HCEC 1CT (cell line): ENCODE measurements around the gene ATP5IF1.

Experiments used
- DNase-seq: peaks from one replicate; pipeline ENCODE4 v3.0.0-alpha.2; 2017

The ATP5IF1 gene

DNA sequence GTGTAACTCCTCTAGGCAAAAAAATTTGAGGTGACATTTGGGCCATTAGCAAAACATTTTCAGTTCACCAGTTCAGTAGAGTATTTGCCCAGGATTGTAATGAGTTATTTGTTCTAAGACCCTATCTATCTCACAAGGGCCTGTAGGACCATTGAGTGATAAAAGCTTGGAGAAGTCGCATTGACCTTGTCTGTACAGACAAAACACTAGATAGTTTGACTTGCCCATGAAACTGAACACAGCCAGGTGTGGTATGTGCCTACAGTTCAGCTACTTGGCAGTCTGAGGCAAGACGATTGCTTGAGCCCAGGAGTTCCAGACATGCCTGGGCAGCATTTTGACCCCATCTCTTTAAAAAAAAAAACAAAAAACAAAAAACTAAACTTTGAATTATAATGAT is 3.1 kb downstream of the ATP5IF1 start:
- DNase-seq: no peak

DNA sequence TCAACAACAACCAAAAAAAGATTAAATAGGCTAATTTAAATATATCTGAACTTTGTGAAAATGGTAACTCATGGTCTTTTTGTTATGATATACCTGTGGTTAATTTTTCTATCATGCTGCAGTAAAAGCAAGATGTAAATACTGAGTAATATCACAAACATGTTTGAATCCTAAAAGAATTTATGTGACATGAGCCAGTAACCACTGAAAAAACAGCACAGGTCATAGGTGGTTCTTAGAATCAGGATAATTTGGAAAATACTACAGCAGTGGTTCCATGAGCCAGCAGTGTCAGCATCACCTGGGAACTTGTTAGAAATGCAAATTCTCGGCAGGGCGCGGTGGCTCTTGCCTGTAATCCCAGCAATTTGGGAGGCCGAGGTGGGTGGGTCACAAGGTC is 4.1 kb downstream of the ATP5IF1 start:
- DNase-seq: no peak

DNA sequence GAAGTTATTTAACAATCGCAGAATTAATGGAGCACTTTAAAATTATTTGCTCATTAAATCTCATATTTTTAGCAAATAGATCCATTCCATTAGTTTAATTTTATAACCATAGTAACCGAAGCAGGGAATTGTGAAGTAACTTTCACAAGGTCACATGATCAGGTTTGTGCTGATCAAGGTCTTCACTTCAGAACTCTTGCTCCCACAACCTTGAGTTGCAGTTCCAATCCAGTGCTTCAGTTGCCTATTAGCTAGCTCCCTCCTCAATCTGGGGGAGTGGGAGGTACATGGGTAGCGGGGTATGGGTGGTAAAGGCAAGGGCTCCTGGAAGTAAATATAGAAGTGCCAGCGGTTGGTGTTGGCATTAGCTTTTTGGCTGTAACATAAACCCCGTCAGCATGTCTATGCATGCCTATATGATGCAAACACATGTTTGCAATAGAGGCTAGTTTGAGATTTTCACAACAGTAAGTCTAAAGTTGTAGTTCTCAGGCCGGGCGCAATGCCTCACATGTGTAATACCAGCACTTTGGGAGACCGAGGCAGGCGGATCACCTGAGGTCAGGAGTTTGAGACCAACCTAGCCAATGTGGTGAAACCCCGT is 5.8 kb downstream of the ATP5IF1 start:
- DNase-seq: no peak

DNA sequence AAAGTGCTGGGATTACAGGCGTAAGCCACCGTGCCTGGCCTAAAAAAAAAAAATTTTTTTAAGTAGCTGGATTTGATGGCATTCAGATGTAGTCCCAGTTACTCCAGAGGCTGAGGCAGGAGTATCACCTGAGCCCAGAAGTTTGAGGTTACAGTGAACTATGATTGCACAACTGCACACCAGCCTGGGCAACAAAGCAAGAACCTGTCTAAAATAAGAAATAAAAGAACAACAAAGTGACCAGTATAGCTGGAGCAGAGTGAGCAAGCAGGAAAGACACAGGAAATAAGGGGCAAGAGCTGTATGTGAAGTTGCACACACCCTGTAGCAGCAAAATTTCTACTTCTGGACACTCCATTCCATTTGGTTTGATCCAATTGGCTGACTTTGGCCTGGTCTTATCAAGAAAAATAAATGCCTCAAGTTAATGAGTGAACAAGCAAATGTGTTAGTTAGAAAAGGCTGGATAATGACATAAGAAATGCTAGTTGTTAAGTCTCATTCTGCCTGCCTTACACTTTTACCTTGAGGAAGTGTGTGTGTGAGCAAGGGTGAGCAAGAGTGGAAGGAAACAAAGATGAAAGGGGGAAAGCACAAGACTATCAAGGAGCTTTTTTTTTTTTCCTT is 7.9 kb downstream of the ATP5IF1 start:
- no peak for DNase-seq

DNA sequence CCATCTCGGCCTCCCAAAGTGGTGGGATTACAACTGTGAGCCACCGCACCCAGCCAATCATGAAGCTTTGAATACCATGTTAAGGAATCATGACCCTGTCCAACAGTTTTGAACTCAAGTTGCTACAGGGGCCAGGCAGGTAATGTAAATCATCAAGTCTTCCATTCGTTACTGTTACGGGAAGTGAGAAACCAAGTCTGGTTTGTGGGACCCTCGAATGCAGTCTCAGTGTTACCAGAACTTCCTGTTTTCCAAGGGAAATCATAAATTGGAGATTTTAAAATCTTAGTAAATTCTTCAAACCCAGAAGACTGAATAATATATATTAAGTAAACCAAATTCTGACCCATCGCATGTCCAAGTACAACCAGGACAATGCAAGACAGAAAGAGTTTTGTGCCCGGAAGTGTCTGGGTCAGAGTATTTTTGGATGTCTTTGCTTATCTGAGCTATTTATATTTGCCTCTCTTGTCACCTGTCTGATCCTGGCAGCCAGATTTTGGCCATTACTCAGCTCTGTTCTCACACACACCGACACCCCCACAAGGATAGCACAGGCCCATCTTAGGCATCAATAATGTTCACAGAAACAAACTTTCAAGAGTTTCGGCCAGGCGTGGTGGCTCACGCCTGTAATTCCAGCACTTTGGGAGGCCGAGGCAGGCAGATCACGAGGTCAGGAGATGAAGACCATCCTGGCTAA is 8.8 kb downstream of the ATP5IF1 start:
- no peak for DNase-seq

DNA sequence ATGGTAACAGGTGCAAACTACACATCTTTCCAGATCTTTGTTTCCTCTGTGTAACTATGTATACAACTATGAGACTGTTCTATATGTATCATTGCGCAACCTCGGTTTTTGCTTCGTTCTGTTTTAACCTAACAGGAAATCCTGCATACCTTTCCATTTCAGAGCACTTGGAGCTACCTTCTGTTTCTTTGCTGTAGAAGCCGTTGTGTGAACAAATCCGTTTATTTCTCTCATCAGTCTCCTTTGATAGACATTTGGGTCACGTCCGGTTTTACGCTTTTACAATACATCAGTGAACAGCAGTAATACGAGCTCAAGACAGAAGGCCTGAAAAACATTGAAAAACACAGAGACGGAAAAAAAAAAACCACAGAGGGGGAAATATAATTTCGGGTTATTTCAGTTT is 10.5 kb downstream of the ATP5IF1 start:
- DNase-seq: peak; percentile 41

DNA sequence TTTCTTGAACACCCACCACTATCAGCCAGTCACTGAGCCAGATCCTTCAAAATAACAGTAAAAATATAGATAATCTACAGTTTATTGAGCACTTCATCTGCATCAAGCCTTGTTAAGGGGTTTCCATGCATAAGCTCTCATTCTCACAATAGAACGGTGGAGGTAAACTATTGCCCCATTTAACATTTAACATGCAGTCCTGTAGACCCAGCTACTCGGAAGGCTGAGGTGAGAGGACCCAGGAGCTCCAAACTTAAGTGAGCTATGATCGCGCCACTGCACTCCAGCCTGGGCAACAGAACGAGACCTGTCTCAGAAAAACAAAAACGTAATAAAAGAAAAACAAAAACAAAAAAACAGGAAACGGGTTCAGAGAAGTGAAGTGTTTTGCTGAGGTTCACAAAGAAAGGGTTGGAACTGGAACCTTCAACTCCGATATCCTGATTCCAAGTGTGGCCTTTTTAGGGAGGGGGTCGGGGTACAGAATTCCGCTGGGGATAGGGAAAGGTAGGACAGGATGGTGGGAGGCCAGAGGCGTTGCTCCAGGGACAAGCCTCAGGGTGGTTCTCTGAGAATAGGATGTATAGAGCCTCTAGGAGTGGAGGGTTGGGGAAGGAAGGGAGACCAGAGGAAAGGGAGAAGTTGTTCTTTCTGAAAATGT is 11.8 kb downstream of the ATP5IF1 start:
- DNase-seq: no peak

DNA sequence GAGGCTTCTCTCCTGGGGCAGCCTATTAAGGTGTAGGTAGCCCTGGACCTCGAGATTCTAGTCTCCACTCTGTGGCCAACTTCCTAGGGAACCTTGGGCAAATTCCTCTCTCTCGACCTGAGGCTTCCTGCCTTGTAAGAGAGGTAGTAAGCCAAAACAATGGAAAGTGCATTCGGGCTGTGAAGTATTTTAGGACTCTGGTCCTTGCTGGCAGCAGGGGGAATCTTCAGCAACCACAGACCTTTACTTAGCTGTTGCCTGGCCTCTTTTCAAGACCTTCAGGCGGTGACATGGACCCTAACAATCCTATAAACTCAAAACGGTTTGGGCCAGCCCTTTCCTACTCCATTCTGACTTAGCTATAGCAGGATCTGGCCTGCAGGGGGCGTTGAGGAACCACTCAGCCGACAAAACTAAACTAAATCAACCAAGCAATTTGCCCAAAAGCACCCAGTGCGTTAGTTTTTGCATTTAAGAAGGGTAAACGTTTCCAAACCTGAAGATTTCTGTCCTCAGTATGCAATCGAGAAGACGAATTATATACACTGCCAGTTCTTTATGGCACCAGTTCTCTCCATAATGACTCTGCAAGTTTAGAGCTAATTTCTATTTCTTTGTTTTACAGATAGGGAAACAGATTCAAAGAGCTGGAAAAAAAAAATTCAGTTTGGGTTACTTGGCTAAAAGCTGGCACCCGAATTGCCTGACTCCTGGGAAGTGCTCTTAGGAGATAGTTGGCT is 12.5 kb downstream of the ATP5IF1 start:
- DNase-seq: peak; percentile 64

DNA sequence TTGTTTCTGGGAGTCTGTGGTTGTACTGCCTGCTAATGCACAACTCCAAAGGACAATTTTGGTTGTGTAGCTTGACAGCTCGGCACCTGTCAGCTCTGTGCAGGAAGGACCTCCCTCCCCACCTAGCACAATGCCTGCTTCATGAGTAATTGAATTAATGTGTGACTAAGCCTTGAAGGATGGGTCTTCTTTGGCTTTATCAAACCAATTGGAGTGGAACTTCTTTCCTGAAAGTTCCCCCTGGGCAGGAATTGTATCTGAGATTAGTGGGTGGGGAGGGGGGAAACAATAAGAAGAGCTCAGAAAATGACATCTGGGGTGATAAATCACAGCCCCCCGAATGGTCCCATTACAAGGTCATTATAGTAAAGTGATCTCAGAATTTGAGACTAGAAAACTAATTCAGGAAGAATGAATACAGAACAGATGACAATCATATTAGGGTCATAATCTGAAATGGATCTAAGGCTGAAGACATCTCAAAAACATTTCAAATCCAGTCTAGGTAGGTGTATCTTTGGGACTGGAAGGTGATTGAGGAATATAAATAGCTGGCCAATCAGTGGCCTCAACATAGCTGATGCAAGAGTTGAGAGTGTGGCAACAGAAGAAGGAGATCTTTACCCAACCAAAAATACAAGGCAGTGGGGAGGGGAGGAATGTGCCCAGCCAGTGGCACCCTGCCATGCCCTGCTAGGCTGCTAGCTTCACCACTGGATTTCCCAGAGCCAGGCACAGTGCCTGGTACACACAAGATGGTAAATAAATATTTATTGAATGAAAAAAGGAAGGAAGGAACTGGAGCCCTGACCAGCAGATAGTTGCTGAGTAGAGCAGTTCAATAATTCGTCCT is 13.3 kb downstream of the ATP5IF1 start:
- DNase-seq: peak; percentile 47

DNA sequence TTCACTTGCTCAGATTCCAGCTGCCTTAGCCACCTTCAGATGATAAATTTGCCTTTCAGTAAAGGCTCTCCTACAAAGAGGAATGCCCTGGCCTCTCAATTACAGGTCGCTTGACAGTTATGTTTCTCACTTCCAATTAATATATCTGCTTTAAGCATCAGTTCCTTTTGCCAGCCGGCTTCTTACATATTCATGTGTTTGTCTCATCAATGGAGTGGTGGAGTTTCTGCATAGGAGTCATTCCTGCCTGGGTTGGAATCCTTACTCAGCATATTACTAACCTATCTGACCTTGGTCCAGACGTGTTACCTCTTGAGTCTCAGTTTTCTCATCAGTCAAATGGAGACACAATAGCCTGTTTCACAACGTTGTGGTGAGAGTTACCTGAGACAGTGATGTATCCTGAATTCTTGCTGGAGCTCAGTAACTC is 14.0 kb downstream of the ATP5IF1 start:
- no peak for DNase-seq

DNA sequence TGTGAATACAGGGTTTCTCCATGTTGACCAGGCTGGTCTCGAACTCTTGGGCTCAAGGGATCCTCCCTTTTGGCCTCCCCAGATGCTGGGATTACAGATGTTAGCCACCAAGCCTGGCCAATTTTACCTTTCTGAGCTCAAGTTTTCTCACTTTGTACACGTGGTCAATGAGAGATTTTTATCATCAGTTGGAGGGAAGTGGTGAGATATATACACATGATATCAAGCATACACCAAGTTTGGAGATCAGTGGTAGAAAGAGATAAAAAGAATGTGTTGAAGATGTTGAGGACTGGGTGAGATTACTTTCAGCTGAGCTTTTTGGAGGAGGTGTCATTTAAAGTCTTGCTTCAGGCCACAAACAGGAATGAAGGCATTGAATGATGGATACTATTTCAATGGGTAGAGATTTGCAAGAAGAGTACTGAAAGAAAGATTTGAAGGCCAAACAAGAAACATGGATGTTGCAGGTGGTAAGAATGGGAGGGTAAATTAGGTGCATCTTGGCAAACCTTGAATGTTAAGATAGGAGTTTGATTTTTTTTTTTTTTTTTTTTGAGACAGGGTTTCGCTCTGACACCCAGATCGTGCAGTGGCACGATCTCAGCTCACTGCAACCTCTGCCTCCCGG is 20.4 kb downstream of the ATP5IF1 start:
- no peak for DNase-seq

DNA sequence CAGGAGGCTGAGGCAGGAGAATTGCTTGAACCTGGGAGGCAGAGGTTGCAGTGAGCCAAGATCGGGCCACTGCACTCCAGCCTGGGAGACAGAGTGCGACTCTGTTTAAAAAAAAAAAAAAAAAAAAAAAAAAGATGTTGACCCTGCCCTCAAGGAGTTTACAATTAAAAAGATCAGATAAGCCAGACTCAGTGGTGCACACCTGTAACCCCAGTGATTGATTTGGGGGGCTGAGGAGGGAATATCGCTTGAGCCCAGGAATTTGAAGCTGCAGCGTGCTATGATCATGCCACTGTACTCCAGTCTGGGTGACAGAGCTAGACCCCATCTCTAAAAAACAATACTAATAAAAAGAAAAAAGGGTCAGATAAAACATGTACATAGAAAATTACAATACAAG is 21.8 kb downstream of the ATP5IF1 start:
- DNase-seq: no peak

DNA sequence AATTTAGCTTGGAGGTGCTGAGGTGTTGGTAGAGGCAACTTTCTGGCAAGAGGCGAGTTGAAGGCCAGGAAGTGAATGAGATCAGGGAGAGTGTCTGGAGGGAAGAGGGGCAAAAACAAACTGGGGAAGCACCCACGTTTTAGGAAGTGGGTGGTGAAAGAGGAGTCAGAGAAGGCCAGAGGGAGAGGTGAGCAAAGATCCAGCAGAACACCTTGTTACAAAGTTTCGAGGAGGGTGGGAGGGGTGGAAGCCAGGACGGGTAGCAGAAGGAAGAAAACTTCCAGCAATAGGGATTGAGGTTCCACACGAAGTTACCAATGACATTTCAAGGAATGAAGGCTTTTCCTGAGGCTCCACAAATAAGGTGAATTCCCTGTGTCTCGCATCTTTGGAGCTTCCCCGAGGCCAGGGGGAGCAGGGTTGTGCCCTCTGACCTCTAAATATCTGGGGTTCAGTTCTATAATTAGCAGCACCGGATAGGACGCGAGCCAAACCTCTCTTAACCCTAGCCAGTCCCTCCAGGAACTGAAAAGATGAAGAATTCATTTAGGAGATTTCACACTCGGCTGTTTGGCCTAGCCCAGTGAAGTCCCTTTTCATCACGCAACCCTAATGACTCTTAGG is 22.8 kb downstream of the ATP5IF1 start:
- DNase-seq: no peak

DNA sequence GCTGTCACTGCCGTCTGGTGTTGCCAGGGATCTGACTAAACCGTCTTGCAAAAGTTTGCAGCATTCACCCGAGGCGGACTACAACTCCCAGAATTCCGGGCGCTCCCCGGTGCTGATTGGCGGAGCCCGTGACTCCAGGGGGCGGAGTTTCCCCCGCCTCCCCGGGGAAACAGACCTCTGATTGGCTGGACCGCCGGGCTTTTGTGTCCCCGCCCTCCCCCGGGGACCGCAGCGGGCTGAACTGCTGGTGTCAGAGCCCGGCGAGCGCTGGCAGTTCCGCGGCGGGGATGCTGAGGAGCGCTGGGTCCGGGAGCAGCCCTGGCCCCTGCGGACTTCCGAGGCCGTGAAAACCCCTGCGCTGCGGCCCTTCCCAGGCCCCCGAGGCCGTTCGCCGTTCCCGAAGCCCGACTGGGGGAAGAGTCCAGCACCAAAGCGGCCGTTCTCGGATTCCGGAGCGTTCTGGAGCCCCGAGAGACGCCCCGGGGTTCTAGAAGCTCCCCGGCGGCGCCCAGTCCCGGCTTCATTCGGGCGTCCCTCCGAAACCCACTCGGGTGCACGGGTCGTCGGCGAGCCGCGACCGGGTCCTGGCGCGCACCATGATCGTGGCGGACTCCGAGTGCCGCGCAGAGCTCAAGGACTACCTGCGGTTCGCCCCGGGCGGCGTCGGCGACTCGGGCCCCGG is 23.5 kb downstream of the ATP5IF1 start, which contains the start of gene SESN2:
SESN2 (plus strand) TSS at position 267 of the 682 bp plus-strand sequence; CDS start at position 597, 330 bp downstream.
- DNase-seq: peak; percentile 99

DNA sequence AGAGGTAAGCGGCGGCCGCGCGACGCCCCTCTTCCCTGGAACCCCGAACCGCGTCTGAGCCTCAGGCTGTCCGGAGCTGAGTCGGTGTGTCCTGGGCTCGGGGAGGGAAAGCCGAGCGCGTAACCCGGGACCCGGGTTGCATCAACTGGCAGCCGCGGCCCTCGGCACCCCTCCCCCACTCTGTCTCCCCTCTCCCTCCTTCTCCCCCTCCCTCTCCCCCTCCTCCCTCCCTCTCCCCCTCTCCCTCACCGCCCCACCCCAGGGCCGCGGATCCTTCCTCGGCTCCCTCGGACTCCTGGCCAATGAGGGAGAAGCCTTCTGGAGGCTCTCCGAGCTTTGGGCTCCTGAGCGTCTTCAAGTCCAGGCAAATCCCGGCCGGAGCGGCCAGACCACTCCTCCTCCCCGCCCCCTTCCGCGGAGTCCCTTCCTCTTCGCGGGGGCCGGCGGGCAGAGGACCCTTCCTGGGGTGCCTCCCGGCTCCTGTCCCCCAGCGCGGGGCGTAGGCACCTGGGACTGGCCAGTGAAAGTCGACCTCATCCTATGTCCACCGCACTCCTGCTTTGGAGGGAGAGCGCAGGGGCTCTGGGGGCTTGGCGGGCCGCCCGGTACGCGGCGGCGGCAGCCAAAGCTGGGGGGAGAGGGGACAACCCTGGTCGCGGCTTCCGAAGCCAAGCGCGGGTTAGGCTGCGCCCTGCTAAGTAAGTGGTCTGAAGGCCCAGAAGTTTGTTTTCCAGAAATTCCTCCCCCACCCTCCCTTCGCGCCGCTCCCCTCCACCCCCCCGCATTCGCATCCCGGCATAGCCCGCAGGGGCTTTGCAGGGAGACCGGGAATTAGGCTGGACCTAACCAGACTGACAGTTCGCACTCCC is 24.2 kb downstream of the ATP5IF1 start:
- peak; percentile 71 for DNase-seq

DNA sequence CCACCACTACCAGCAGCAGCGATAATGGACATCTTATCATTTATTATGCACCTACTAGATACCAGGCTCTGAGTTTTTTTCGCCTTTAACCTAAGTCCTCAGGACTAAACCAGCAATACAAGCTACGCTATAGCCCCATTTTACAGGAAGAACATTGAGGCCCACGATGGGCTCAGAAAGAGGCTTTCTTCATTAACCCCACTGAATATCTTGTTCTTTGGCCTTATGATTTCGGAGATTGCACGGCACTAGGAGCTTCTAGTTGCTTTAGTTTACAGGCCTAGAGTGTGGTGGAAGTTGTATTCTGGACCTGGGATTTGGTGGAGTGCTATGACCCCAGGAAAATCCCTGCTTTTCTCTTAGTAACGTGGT is 24.9 kb downstream of the ATP5IF1 start:
- no peak for DNase-seq

DNA sequence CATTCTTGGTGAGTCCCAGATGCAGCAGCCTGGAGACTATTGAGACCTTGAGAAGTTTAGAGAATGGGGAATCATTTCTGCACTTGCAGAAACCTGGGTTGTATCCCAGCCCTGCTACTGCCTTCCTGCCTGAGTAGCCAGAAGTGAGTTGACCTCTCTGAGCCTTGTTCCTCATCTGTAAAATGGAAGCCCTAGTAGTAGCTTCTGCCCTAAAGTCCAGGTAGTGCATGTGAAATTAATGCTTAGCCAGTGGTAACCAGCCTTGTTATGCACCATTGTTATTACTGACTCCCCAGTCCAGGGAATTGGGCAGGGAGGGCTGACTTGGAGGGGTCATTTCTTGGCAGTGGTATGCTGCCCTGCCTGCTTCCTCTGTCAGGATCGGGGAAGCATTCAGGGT is 29.0 kb downstream of the ATP5IF1 start:
- DNase-seq: no peak

DNA sequence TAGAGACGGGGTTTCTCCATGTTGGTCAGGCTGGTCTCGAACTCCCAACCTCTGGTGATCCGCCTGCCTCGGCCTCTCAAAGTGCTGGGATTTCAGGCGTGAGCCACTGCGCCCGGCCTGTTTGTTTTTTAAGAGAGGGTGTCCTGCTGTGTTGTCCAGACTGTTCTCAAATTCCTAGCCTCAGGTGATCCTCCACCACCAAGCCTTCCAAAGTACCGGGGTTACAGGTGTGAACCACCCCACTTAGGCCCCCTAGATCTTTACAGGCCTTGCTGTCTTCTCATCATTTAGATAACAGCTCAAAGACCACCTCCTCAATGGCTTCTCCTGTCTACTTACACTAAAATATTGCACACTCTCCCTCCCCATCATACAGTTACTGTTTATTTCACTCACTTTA is 29.7 kb downstream of the ATP5IF1 start:
- DNase-seq: no peak

DNA sequence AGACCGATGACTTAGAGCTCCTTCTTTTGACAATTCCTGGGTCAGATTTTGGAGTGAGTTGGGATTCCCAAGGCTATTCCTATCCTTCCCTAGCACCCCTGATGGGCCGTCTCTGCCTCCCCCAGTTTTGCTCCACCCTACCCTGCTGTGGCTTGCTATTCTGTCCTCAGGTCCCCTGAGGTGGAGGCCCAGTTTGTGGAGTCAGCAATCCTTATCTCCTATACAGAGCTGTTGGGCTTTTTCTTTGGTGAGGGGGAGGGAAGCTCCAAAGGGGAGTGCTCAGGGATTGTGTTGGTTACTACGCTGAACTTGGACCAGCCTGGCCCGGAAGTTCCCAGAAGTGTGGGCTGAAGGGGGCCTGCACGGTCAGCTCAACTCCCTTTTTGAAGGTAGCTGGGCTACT is 31.0 kb downstream of the ATP5IF1 start:
- no peak for DNase-seq
